ENCODE measurements around the gene MYOF.
A peak's percentile ranks its signal among the peaks of the same experiment; 100 is the strongest.

The MYOF gene

DNA sequence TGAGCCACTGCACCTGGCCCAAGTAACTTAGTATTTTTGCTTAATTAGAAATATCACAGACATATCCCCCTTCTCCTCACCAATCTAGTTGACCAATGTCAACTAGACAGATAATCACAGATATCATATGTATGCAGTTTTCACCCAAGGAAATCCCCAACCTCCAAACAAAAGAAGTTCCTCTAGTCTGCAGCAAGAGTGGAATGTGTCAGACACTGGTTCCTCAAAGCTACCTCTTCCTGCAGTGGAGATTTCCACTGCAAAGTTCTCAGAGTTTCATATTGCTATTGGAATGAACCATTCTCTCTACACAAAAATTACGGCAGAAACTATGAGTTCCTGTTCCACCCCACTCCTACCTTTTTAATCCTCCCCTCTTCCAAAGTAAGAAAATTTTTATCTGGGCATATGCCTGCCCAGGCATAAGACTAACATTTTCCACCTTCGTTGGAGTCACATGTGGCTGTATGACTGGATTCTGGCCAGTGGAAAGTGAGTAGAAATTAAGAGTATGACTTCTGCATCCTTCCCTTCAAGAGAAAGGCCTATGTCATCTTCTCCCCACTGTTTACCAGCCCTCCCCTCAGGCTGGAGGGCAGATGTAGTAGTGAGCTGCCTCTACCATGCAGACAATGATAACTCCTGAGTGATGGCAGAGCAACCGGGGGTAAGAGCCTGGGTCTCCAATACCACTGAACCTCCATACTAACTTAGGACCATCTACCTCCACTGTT is 103.0 kb downstream of the MYOF start:
- Mint-ChIP-seq H3K9me3 (no peaks in the 10 kb centered on the region), H3K4me3 (no peak overlapping the region), H3K27me3 (ENCODE audit: low read depth, poor library complexity) (no peaks in the 10 kb centered on the region), H3K4me1 (peaks cover 23% of the 10 kb centered on the region), H3K27ac (no peak overlapping the region), H3K36me3 (ENCODE audit: low read depth) (peaks cover 26% of the 10 kb centered on the region)
- DNase-seq, result no peak
- TF ChIP-seq, protein P1, sequence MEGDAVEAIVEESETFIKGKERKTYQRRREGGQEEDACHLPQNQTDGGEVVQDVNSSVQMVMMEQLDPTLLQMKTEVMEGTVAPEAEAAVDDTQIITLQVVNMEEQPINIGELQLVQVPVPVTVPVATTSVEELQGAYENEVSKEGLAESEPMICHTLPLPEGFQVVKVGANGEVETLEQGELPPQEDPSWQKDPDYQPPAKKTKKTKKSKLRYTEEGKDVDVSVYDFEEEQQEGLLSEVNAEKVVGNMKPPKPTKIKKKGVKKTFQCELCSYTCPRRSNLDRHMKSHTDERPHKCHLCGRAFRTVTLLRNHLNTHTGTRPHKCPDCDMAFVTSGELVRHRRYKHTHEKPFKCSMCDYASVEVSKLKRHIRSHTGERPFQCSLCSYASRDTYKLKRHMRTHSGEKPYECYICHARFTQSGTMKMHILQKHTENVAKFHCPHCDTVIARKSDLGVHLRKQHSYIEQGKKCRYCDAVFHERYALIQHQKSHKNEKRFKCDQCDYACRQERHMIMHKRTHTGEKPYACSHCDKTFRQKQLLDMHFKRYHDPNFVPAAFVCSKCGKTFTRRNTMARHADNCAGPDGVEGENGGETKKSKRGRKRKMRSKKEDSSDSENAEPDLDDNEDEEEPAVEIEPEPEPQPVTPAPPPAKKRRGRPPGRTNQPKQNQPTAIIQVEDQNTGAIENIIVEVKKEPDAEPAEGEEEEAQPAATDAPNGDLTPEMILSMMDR (IDR thresholded peaks at IDR 0.05), result no peak

DNA sequence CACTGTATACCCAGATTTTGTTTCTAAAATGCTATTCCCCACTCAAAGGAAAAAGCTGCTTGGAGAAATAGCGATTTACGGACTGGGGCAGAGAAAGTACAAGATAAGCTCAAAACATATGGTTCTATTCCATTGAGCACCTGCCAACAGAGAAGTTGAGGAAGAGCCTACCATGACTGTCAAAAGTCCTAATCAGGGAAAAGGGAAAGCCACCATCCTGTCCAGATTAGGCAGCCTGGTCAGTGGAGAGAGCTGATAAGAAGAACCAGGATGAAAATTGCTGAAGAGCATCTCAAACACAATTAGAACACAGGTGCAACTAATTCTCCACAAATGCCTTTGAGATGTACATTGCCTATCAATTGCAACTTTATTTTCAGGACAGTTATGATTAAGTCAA is 104.1 kb downstream of the MYOF start:
- no peaks in the 10 kb centered on the region for H3K27me3 Mint-ChIP-seq (ENCODE audit: low read depth, poor library complexity)
- no peak for DNase-seq
- peaks cover 12% of the 10 kb centered on the region for H3K4me1 Mint-ChIP-seq
- H3K27ac Mint-ChIP-seq, result no peak overlapping the region
- H3K36me3 Mint-ChIP-seq (ENCODE audit: low read depth), result peaks cover 28% of the 10 kb centered on the region
- H3K9me3 Mint-ChIP-seq, result no peaks in the 10 kb centered on the region
- TF ChIP-seq, protein P1 (IDR thresholded peaks at IDR 0.05), result no peak
- H3K4me3 Mint-ChIP-seq, result no peak overlapping the region

DNA sequence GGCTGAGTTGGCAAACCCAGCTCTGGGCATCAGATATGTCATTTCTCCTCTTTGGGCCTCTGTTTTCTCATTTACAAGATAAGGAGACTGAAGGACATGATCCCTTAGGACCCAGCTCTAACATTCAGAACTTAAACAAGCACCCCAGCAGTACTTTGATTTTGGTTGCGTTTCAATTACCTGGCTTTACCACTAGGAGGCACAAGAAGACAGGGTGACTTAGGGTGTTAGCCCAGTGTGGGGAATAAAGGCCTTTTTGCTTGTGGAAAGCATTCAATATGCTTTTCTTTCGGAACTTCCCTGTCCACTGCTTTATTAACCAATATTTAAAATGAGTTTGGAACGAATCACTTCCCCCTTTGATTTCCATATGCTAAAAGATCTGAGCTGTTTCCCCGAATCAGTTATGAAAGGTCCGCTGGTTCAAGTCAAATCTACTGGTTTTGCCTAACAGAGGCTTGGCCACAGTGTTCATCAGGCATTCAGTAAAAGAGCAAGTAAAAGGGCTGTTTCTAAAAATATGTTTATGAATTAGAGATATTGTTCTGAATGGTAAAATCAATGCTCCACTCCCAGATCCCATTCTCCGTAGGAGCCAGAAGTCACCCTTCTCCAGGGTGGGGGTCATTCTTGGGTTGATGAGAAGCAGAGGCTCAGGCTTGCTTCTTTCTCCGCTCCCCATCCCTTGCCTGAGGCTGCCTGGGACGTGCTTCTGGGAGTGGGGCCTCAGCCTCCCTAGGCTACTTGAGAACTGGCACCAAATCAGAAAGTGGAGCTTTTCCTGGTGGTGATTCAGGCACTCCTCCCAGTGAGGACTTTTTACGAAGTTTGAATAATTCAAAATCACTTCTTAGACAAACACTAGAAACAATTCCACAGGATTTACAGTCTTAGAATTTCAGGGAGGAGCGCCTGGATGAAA is 105.5 kb downstream of the MYOF start:
- Mint-ChIP-seq H3K27me3 (ENCODE audit: low read depth, poor library complexity) (no peaks in the 10 kb centered on the region), H3K4me3 (no peak overlapping the region), H3K4me1 (peaks cover 12% of the 10 kb centered on the region), H3K9me3 (no peaks in the 10 kb centered on the region), H3K27ac (no peak overlapping the region), H3K36me3 (ENCODE audit: low read depth) (peaks cover 24% of the 10 kb centered on the region)
- peak; percentile 33 for DNase-seq
- TF ChIP-seq, protein P1 (IDR thresholded peaks at IDR 0.05), result peak; percentile 94

DNA sequence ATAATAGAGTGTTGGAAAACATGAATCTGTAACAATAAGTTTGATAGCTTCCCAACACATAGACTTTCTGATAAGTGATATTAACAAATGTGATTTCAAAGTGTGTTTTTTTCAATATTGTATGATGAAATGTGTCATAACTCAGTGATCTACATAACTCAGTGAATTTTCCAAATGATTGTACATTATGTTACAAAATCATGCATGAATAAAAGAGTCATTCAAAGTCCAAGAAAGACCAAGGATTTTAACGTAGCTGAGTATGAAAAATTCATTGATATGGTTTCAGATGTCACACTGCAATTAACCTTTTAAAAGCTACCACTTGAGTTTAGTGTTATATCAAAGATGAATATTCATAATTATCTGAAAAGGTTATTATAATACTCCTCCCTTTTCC is 111.2 kb downstream of the MYOF start:
- Mint-ChIP-seq H3K4me1 (no peaks in the 10 kb centered on the region), H3K9me3 (no peaks in the 10 kb centered on the region), H3K27ac (no peak overlapping the region), H3K36me3 (ENCODE audit: low read depth) (peaks cover 14% of the 10 kb centered on the region), H3K4me3 (no peak overlapping the region), H3K27me3 (ENCODE audit: low read depth, poor library complexity) (no peaks in the 10 kb centered on the region)
- TF ChIP-seq, protein P1 (IDR thresholded peaks at IDR 0.05), result no peak
- no peak for DNase-seq

DNA sequence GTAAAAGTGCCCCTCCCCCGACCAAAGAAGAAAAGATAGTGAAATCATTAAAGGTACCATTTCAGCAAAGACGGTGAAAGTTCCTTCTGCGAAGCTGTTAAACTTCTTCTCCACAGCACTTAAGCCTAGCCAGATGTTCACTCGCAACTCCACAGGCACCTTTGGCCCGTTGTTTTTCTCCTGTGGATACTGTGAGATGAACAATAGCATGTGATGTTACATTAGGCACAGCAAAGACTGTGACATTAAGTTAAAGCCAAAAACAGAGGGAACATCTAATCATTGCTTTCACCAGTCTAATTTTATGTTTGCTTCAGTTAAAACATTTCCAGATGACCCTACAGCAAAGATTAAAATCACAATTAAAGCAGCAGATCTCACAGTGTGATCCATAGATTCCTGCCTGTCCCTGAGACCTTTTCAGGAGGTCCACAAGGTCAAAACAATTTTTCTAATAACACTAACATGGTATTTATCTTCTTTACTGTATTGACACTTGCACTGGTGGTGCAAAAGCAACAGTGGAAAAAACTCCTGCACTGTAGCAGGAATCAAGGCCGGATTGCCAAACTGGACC is 112.5 kb downstream of the MYOF start:
- TF ChIP-seq, protein P1 (IDR thresholded peaks at IDR 0.05), result no peak
- peaks cover 4% of the 10 kb centered on the region for H3K9me3 Mint-ChIP-seq
- H3K4me3 Mint-ChIP-seq, result no peak overlapping the region
- H3K36me3 Mint-ChIP-seq (ENCODE audit: low read depth), result peaks cover 23% of the 10 kb centered on the region
- H3K27ac Mint-ChIP-seq, result no peak overlapping the region
- no peak for DNase-seq
- H3K4me1 Mint-ChIP-seq, result peaks cover 5% of the 10 kb centered on the region
- no peaks in the 10 kb centered on the region for H3K27me3 Mint-ChIP-seq (ENCODE audit: low read depth, poor library complexity)
